ENCODE data around the gene FBXL14.
A peak's percentile ranks its signal among the peaks of the same experiment; 100 is the strongest.

Gene FBXL14

GRCh38 chr12:1552171-1552570 is 42.2 kb downstream of the FBXL14 start:
- no peak for TF ChIP-seq EP300 (IDR thresholded peaks at IDR 0.05; ENCODE audit: borderline replicate concordance)
- TF ChIP-seq MAX (IDR thresholded peaks at IDR 0.05): no peak
- TF ChIP-seq TEAD4 (IDR thresholded peaks at IDR 0.05): no peak

GRCh38 chr12:1551496-1551895 is 42.9 kb downstream of the FBXL14 start:
- no peak for TF ChIP-seq NFIC (IDR thresholded peaks at IDR 0.05)
- no peak for TF ChIP-seq TCF12 (IDR thresholded peaks at IDR 0.05; ENCODE audit: low read depth)
- TF ChIP-seq REST (IDR thresholded peaks at IDR 0.05; ENCODE audit: low read depth): no peak
- no peak for TF ChIP-seq TEAD4 (IDR thresholded peaks at IDR 0.05)
- no peak for TF ChIP-seq TAF1 (IDR thresholded peaks at IDR 0.05; ENCODE audit: low read depth)
- no peak for TF ChIP-seq MAX (IDR thresholded peaks at IDR 0.05)
- TF ChIP-seq USF1 (IDR thresholded peaks at IDR 0.05): no peak
- TF ChIP-seq ZBTB7A (IDR thresholded peaks at IDR 0.05; ENCODE audit: low read depth): no peak

- TF ChIP-seq EP300 (IDR thresholded peaks at IDR 0.05; ENCODE audit: borderline replicate concordance) (no peak), TEAD4 (IDR thresholded peaks at IDR 0.05) (no peak), TAF1 (IDR thresholded peaks at IDR 0.05; ENCODE audit: low read depth) (no peak)
Observed at GRCh38 chr12:1546931-1547640, 47.3 kb downstream of the FBXL14 start.

- no peak for TF ChIP-seq TEAD4 (IDR thresholded peaks at IDR 0.05)
- peak; percentile 61 for TF ChIP-seq RAD21 (IDR thresholded peaks at IDR 0.05; ENCODE audit: low read depth)
Observed at GRCh38 chr12:1544996-1545700, 49.2 kb downstream of the FBXL14 start.

GRCh38 chr12:1542599-1542998 is 51.8 kb downstream of the FBXL14 start:
- TF ChIP-seq CREB1 (IDR thresholded peaks at IDR 0.05; ENCODE audit: low read depth) (no peak), RAD21 (IDR thresholded peaks at IDR 0.05; ENCODE audit: low read depth) (no peak), TAF1 (IDR thresholded peaks at IDR 0.05; ENCODE audit: low read depth) (no peak), YY1 (IDR thresholded peaks at IDR 0.05; ENCODE audit: low read depth) (no peak), REST (IDR thresholded peaks at IDR 0.05; ENCODE audit: low read depth) (no peak), CEBPB (IDR thresholded peaks at IDR 0.05) (no peak), TCF12 (IDR thresholded peaks at IDR 0.05; ENCODE audit: low read depth) (no peak), TEAD4 (IDR thresholded peaks at IDR 0.05) (no peak), EP300 (IDR thresholded peaks at IDR 0.05; ENCODE audit: borderline replicate concordance) (no peak), USF1 (IDR thresholded peaks at IDR 0.05) (no peak), ZBTB7A (IDR thresholded peaks at IDR 0.05; ENCODE audit: low read depth) (no peak), FOXM1 (IDR thresholded peaks at IDR 0.05; ENCODE audit: borderline replicate concordance, low read depth) (no peak), MAX (IDR thresholded peaks at IDR 0.05) (no peak), NFIC (IDR thresholded peaks at IDR 0.05) (no peak), EGR1 (IDR thresholded peaks at IDR 0.05) (no peak)

GRCh38 chr12:1540690-1541089 is 53.7 kb downstream of the FBXL14 start:
- peak; percentile 30; the same call in 1 of the 2 replicates for TF ChIP-seq NFIC (IDR thresholded peaks at IDR 0.05)
- no peak for TF ChIP-seq RAD21 (IDR thresholded peaks at IDR 0.05; ENCODE audit: low read depth)
